Ovary (tissue), 9 donors: ENCODE data around the gene BRINP3. TPM values are rescaled to one million over a fixed set of nuclear protein-coding genes. Genes with fewer than 3 reads are reported as not detected.

Experiments
- DNase-seq, 5 donors: peaks; one replicate each; pipeline ENCODE4 v3.0.0-alpha.2; 2019 to 2020
- H3K27ac ChIP-seq, 2 donors: fragments of 200-600 bp; one replicate each; pipeline versions ENCODE4 v1.5.1 to v1.8.0; 2019 to 2022
- H3K27me3 ChIP-seq: fragments of 200-600 bp; one replicate; pipeline ENCODE4 v1.8.0; 2022
- H3K36me3 ChIP-seq: fragments of 200-600 bp; sonication (generic); one replicate; pipeline ENCODE4 v1.5.1; 2019
- H3K4me1 ChIP-seq: one replicate; pipeline ENCODE4 v1.8.1; 2013; ENCODE audit warnings: mild to moderate bottlenecking, moderate library complexity; ENCODE audit not compliant: insufficient read depth
- H3K4me3 ChIP-seq: fragments of 200-600 bp; sonication (generic); one replicate; pipeline ENCODE4 v1.5.1; 2017
- H3K9me3 ChIP-seq, 2 donors: fragments of 200-600 bp in 1 of 2; sonication (generic) in 1 of 2; one replicate each; pipeline versions ENCODE4 v1.5.1 to v1.8.1; 2013 to 2019; ENCODE audit warnings: mild to moderate bottlenecking in 1 of 2, moderate library complexity in 1 of 2
- CTCF ChIP-seq, 3 donors: fragments of 450-650 bp in 2 of 3; fragments of 200-600 bp in 1 of 3; IDR thresholded peaks; one replicate each; pipeline versions ENCODE4 v1.5.1 to v1.8.0; 2016 to 2022; ENCODE audit warnings: antibody characterized with exemption in 3 of 3, mild to moderate bottlenecking in 1 of 3
- EP300 ChIP-seq: sonication (generic); formaldehyde crosslinking; IDR thresholded peaks from one replicate; pipeline ENCODE4 v1.6.1; 2017; ENCODE audit warnings: antibody characterized with exemption
- POLR2A ChIP-seq: fragments of 450-650 bp; IDR thresholded peaks from one replicate; pipeline ENCODE4 v1.6.1; 2017; ENCODE audit warnings: antibody characterized with exemption, mild to moderate bottlenecking, moderate library complexity
- WGBS, 3 donors: extraction: QIAGEN DNeasy Blood & Tissue Kit in 1 of 3; methylation state at CpG; one replicate each; pipeline versions ENCODE4 v1.1.5 to v1.1.7; 2013 to 2017; 5-methylcytosine and 5-hydroxymethylcytosine counted together
- intact Hi-C, 4 donors: fragments of 100-400 bp; cut with DNase I; formaldehyde crosslinking; loops; one replicate each; pipeline versions ENCODE4 v1.11.0 to v1.15.1; 2022 to 2023
- polyA plus RNA-seq, 2 donors: library from polyadenylated mRNA; stranded (reverse); fragments of 200-250 nt in 1 of 2; fragments of 350-450 nt in 1 of 2; fragmentation: Illumina TruSeq in 1 of 2; extraction: RNeasy Lipid Tissue Mini Kit (QIAGEN cat#74804) in 1 of 2; gene quantifications; one replicate each; pipeline ENCODE4 v1.2.3, GENCODE V29; 2013 to 2014
- total RNA-seq, 7 donors: library from RNA; depleted of rRNA in 2 of 7; stranded (reverse); fragments of >200 nt in 2 of 7; fragmentation: NEBNext Ultra II Directional in 3 of 7; extraction: Animal tissue kit (Norgen Biotek cat#: 25700) in 3 of 7; gene quantifications; one replicate each; pipeline versions ENCODE4 v1.1.0 to v1.2.4, GENCODE V29; 2016 to 2023
- donor health status: DM: no; HTN: no; CAD: no; lungs with moderate emphysema.
- donor health status: DM: no; HTN: no; CAD: no.
- donor health status: Bipolar disorder and iron deficiency.
- donor health status: DM: yes; HTN: yes; CAD: no.
- donor health status: DM: no; HTN: no; CAD: no.
- donor health status: DM: yes; HTN: yes; CAD: no.

The BRINP3 gene
- total and polyA plus RNA-seq, 9 donors: 0.08 to 0.52 (median 0.23) TPM; not detected in 5

GRCh38 chr1:190178827-190179226 is 298.8 kb downstream of the BRINP3 start:
- 64 to 72% (median 72%) methylated on average over 2 of the region's 2 CpGs for WGBS, 3 donors
- no peak overlapping the region for H3K27ac ChIP-seq
- no peak for DNase-seq
- H3K4me1 ChIP-seq: no peaks in the 10 kb centered on the region
- no peaks in the 10 kb centered on the region for H3K9me3 ChIP-seq
- H3K36me3 ChIP-seq: no peaks in the 10 kb centered on the region
- no peak for TF ChIP-seq POLR2A
- TF ChIP-seq EP300: no peak
- no peak for TF ChIP-seq CTCF (IDR thresholded peaks at IDR 0.05)
- intact Hi-C loops: no loop called here
- H3K4me3 ChIP-seq: no peak overlapping the region
- no peaks in the 10 kb centered on the region for H3K27me3 ChIP-seq

GRCh38 chr1:190177555-190177954 is 300.1 kb downstream of the BRINP3 start:
- Histone ChIP-seq H3K9me3 (no peaks in the 10 kb centered on the region), H3K27me3 (no peaks in the 10 kb centered on the region), H3K27ac (no peak overlapping the region), H3K4me1 (no peaks in the 10 kb centered on the region), H3K4me3 (no peak overlapping the region), H3K36me3 (no peaks in the 10 kb centered on the region)
- TF ChIP-seq CTCF (IDR thresholded peaks at IDR 0.05): no peak
- TF ChIP-seq EP300: no peak
- TF ChIP-seq POLR2A: no peak
- 86 to 90% (median 86%) methylated on average over 2 of the region's 2 CpGs for WGBS, 3 donors
- intact Hi-C loops: no loop called here
- DNase-seq: no peak

- intact Hi-C loops: no loop called here
- Histone ChIP-seq H3K9me3 (no peaks in the 10 kb centered on the region), H3K4me1 (no peaks in the 10 kb centered on the region), H3K36me3 (no peaks in the 10 kb centered on the region), H3K27me3 (no peaks in the 10 kb centered on the region), H3K27ac (no peak overlapping the region), H3K4me3 (no peak overlapping the region)
- TF ChIP-seq POLR2A (no peak), CTCF (IDR thresholded peaks at IDR 0.05) (no peak), EP300 (no peak)
- DNase-seq: no peak
These were observed 300.9 kb downstream of the BRINP3 start for GRCh38 chr1:190176776-190177175.

- intact Hi-C loops: no loop called here
- H3K27ac ChIP-seq: no peak overlapping the region
- no peaks in the 10 kb centered on the region for H3K4me1 ChIP-seq
- H3K36me3 ChIP-seq: no peaks in the 10 kb centered on the region
- TF ChIP-seq EP300 (no peak), CTCF (IDR thresholded peaks at IDR 0.05) (no peak), POLR2A (no peak)
- no peak overlapping the region for H3K4me3 ChIP-seq
- no peaks in the 10 kb centered on the region for H3K27me3 ChIP-seq
- no peak for DNase-seq
- WGBS, 3 donors: 22 to 37% (median 24%) methylated on average over 3 of the region's 3 CpGs
- H3K9me3 ChIP-seq: no peaks in the 10 kb centered on the region
These were observed 302.3 kb downstream of the BRINP3 start for GRCh38 chr1:190175320-190175719.
